HepG2 (cell line): ENCODE measurements around the gene MLX. TPM values are rescaled to one million over a fixed set of nuclear protein-coding genes. Genes with fewer than 3 reads are reported as not detected.

ENCODE experiments used
- FOXC1 ChIP-seq: sonication (generic); formaldehyde crosslinking; IDR thresholded peaks from 2 replicates; pipeline ENCODE4 v1.8.0; 2022; ENCODE audit warnings: mild to moderate bottlenecking, missing genetic modification reagents, borderline replicate concordance
- HNF4A ChIP-seq: sonication (generic); formaldehyde crosslinking; IDR thresholded peaks from 2 replicates; pipeline ENCODE4 v1.4.0; 2020; ENCODE audit warnings: missing genetic modification reagents
- MIER3 ChIP-seq: IDR thresholded peaks from 2 replicates; pipeline ENCODE4 v1.6.1; 2016; ENCODE audit warnings: missing compliant biosample characterization, borderline replicate concordance
- MLLT10 ChIP-seq: sonication (generic); formaldehyde crosslinking; IDR thresholded peaks from 2 replicates; pipeline ENCODE4 v1.4.0; 2020; ENCODE audit warnings: missing genetic modification reagents
- NR2C2 ChIP-seq: sonication (generic); formaldehyde crosslinking; IDR thresholded peaks from 2 replicates; pipeline ENCODE4 v1.4.0; 2020; ENCODE audit warnings: missing genetic modification reagents, mild to moderate bottlenecking, moderate library complexity, borderline replicate concordance
- PHF8 ChIP-seq: sonication (generic); formaldehyde crosslinking; IDR thresholded peaks from 2 replicates; pipeline ENCODE4 v1.5.0; 2020; ENCODE audit warnings: missing genetic modification reagents
- SATB2 ChIP-seq: sonication (generic); formaldehyde crosslinking; IDR thresholded peaks from 2 replicates; pipeline ENCODE4 v1.5.0; 2020; ENCODE audit warnings: missing genetic modification reagents
- SOX5 ChIP-seq: IDR thresholded peaks from 2 replicates; pipeline ENCODE4 v1.6.1; 2016; ENCODE audit warnings: borderline replicate concordance
- THAP11 ChIP-seq: IDR thresholded peaks from 2 replicates; pipeline ENCODE4 v1.6.1; 2016; ENCODE audit warnings: missing biosample characterization, missing genetic modification reagents
- ZNF143 ChIP-seq: sonication (generic); formaldehyde crosslinking; IDR thresholded peaks from 2 replicates; pipeline ENCODE4 v1.4.0; 2020; ENCODE audit warnings: missing genetic modification reagents
- ZNF550 ChIP-seq: sonication (generic); formaldehyde crosslinking; IDR thresholded peaks from 2 replicates; pipeline ENCODE4 v1.4.0; 2020; ENCODE audit warnings: mild to moderate bottlenecking, missing genetic modification reagents, borderline replicate concordance
- polyA plus RNA-seq, 8 experiments: library from polyadenylated mRNA; depleted of rRNA in 3 of 8; stranded (reverse) in 7 of 8; unstranded in 1 of 8; fragments of >200 nt; fragmentation: Illumina TruSeq in 4 of 8; extraction: Trizol in 4 of 8; gene quantifications; 2 replicates each; pipeline versions ENCODE4 v1.2.1 to v1.2.3, GENCODE V29; 2011 to 2016; ENCODE audit warnings: low read depth in 4 of 8, missing spikeins in 1 of 8, mixed read lengths in 1 of 8; ENCODE audit not compliant: insufficient read depth in 1 of 8
- total RNA-seq, 5 experiments: library from RNA; depleted of rRNA; stranded (reverse); fragments of >200 nt; fragmentation: Illumina TruSeq; extraction: Trizol; gene quantifications; 2 replicates each; pipeline ENCODE4 v1.2.3, GENCODE V29; 2016; ENCODE audit warnings: low read depth in 1 of 5
- TF ChIP-seq, protein P1 (sequence below): sonication (generic); formaldehyde crosslinking; conservative IDR thresholded peaks from 2 replicates; pipeline ENCODE4 v1.4.0; 2020; ENCODE audit warnings: mild to moderate bottlenecking, missing genetic modification reagents, moderate library complexity
- TF ChIP-seq, protein P2 (sequence below): sonication (generic); formaldehyde crosslinking; IDR thresholded peaks from 2 replicates; pipeline ENCODE4 v1.8.1; 2023; ENCODE audit warnings: mild to moderate bottlenecking, missing genetic modification reagents, borderline replicate concordance
- TF ChIP-seq, protein P3 (sequence below): sonication (generic); formaldehyde crosslinking; IDR thresholded peaks from 2 replicates; pipeline ENCODE4 v1.4.0; 2020; ENCODE audit warnings: mild to moderate bottlenecking, low read depth, missing genetic modification reagents
- TF ChIP-seq, protein P4 (sequence below): sonication (generic); formaldehyde crosslinking; IDR thresholded peaks from 2 replicates; pipeline ENCODE4 v1.4.0; 2020; ENCODE audit warnings: missing genetic modification reagents
- TF ChIP-seq, protein P5 (sequence below): sonication (generic); formaldehyde crosslinking; IDR thresholded peaks from 2 replicates; pipeline ENCODE4 v1.4.0; 2020; ENCODE audit warnings: missing genetic modification reagents, mild to moderate bottlenecking, borderline replicate concordance

The MLX gene
- total and polyA plus RNA-seq, 2 of the 13 experiments (the other 11 are each of a cell fraction or from before 2014, with no cell fraction given) = 38.9 to 74.4 TPM

DNA sequence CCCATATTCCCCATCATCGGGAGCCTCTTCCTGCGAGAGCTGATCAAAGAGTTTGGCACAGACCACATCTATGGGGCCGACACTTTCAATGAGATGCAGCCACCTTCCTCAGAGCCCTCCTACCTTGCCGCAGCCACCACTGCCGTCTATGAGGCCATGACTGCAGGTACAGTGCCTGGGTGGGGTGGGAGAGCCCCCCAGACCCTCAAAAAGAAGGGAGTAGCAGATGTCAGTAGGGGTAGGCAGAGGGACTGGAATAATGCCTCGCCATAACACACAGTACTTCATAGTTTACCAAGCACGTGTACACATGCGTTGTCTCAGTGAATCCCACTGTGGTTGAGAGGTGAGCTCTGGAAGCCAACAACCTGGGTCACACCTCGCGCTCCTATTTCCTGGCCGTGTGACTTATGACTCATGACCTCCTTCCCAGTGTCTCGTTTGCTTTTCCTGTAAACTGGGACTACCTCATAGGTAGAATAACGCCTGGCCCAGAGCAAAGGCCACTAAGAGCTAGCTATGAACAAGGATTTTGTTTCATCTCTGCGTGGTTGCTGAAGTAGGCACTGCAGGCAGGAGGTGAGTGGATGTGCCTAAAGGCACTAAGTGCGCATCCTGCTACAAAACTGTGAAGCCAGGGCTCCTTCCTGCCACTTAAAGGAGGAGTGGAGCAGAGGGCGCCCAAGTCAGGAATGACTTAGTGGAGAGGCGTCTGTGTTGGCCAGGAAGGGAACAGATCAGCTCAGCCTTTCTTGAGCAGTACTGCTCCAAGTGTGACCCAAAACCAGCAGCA, 25.7 kb upstream of the MLX start (continued):
- TF ChIP-seq, protein P1, sequence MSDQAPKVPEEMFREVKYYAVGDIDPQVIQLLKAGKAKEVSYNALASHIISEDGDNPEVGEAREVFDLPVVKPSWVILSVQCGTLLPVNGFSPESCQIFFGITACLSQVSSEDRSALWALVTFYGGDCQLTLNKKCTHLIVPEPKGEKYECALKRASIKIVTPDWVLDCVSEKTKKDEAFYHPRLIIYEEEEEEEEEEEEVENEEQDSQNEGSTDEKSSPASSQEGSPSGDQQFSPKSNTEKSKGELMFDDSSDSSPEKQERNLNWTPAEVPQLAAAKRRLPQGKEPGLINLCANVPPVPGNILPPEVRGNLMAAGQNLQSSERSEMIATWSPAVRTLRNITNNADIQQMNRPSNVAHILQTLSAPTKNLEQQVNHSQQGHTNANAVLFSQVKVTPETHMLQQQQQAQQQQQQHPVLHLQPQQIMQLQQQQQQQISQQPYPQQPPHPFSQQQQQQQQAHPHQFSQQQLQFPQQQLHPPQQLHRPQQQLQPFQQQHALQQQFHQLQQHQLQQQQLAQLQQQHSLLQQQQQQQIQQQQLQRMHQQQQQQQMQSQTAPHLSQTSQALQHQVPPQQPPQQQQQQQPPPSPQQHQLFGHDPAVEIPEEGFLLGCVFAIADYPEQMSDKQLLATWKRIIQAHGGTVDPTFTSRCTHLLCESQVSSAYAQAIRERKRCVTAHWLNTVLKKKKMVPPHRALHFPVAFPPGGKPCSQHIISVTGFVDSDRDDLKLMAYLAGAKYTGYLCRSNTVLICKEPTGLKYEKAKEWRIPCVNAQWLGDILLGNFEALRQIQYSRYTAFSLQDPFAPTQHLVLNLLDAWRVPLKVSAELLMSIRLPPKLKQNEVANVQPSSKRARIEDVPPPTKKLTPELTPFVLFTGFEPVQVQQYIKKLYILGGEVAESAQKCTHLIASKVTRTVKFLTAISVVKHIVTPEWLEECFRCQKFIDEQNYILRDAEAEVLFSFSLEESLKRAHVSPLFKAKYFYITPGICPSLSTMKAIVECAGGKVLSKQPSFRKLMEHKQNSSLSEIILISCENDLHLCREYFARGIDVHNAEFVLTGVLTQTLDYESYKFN = peak; percentile 91
- TF ChIP-seq NR2C2 (CRISPR knock-in tag) (peak; percentile 79), HNF4A (CRISPR knock-in tag) (peak; percentile 77), PHF8 (CRISPR knock-in tag) (no peak; the same call in 1 of the 2 replicates), SATB2 (CRISPR knock-in tag) (no peak), ZNF143 (CRISPR knock-in tag) (no peak), SOX5 (CRISPR knock-in tag) (peak; percentile 93), MLLT10 (CRISPR knock-in tag) (no peak), THAP11 (peak; percentile 67), ZNF550 (CRISPR knock-in tag) (no peak), FOXC1 (CRISPR knock-in tag) (no peak), MIER3 (peak; percentile 94)
- TF ChIP-seq, protein P2, sequence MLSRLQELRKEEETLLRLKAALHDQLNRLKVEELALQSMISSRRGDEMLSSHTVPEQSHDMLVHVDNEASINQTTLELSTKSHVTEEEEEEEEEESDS = 0 out of 2 replicates have a peak, but pooled peaks have one; percentile 30
- TF ChIP-seq, protein P3, sequence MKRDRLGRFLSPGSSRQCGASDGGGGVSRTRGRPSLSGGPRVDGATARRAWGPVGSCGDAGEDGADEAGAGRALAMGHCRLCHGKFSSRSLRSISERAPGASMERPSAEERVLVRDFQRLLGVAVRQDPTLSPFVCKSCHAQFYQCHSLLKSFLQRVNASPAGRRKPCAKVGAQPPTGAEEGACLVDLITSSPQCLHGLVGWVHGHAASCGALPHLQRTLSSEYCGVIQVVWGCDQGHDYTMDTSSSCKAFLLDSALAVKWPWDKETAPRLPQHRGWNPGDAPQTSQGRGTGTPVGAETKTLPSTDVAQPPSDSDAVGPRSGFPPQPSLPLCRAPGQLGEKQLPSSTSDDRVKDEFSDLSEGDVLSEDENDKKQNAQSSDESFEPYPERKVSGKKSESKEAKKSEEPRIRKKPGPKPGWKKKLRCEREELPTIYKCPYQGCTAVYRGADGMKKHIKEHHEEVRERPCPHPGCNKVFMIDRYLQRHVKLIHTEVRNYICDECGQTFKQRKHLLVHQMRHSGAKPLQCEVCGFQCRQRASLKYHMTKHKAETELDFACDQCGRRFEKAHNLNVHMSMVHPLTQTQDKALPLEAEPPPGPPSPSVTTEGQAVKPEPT = no peak
- TF ChIP-seq, protein P4, sequence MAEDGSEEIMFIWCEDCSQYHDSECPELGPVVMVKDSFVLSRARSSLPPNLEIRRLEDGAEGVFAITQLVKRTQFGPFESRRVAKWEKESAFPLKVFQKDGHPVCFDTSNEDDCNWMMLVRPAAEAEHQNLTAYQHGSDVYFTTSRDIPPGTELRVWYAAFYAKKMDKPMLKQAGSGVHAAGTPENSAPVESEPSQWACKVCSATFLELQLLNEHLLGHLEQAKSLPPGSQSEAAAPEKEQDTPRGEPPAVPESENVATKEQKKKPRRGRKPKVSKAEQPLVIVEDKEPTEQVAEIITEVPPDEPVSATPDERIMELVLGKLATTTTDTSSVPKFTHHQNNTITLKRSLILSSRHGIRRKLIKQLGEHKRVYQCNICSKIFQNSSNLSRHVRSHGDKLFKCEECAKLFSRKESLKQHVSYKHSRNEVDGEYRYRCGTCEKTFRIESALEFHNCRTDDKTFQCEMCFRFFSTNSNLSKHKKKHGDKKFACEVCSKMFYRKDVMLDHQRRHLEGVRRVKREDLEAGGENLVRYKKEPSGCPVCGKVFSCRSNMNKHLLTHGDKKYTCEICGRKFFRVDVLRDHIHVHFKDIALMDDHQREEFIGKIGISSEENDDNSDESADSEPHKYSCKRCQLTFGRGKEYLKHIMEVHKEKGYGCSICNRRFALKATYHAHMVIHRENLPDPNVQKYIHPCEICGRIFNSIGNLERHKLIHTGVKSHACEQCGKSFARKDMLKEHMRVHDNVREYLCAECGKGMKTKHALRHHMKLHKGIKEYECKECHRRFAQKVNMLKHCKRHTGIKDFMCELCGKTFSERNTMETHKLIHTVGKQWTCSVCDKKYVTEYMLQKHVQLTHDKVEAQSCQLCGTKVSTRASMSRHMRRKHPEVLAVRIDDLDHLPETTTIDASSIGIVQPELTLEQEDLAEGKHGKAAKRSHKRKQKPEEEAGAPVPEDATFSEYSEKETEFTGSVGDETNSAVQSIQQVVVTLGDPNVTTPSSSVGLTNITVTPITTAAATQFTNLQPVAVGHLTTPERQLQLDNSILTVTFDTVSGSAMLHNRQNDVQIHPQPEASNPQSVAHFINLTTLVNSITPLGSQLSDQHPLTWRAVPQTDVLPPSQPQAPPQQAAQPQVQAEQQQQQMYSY (CRISPR knock-in tag) = no peak
- TF ChIP-seq, protein P5, sequence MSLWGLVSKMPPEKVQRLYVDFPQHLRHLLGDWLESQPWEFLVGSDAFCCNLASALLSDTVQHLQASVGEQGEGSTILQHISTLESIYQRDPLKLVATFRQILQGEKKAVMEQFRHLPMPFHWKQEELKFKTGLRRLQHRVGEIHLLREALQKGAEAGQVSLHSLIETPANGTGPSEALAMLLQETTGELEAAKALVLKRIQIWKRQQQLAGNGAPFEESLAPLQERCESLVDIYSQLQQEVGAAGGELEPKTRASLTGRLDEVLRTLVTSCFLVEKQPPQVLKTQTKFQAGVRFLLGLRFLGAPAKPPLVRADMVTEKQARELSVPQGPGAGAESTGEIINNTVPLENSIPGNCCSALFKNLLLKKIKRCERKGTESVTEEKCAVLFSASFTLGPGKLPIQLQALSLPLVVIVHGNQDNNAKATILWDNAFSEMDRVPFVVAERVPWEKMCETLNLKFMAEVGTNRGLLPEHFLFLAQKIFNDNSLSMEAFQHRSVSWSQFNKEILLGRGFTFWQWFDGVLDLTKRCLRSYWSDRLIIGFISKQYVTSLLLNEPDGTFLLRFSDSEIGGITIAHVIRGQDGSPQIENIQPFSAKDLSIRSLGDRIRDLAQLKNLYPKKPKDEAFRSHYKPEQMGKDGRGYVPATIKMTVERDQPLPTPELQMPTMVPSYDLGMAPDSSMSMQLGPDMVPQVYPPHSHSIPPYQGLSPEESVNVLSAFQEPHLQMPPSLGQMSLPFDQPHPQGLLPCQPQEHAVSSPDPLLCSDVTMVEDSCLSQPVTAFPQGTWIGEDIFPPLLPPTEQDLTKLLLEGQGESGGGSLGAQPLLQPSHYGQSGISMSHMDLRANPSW (CRISPR knock-in tag) = no peak
